AG04450 (cell line): Measurements from ENCODE around the gene SLC25A15. TPM values are rescaled to one million over a fixed set of nuclear protein-coding genes. Genes with fewer than 3 reads are reported as not detected.

ENCODE experiments used
- CTCF ChIA-PET: fragments of 300-600, 350-600 bp; formaldehyde crosslinking; extraction: SDS; loops from one replicate; lab custom pipeline; 2022; ENCODE audit warnings: antibody characterized with exemption, inconsistent platforms; lab: Charles Lee
- POLR2A ChIA-PET: fragments of 350-600 bp; formaldehyde crosslinking; extraction: SDS; loops from one replicate; lab custom pipeline; 2021; ENCODE audit warnings: antibody characterized with exemption, inconsistent platforms; lab: Yijun Ruan, JAX
- DNase-seq: peaks from one replicate; pipeline ENCODE4 v3.0.0-alpha.2; 2011; ENCODE audit warnings: low read depth, low spot score
- H3K27ac ChIP-seq: one replicate; pipeline ENCODE4 v1.5.1; 2012; ENCODE audit warnings: low read depth, low read length, control low read depth
- H3K27me3 ChIP-seq: one replicate; pipeline ENCODE4 v1.6.0; 2012; ENCODE audit warnings: low read length; ENCODE audit not compliant: control insufficient read depth, insufficient read depth
- H3K4me3 ChIP-seq: 2 replicates; pipeline ENCODE4 v1.5.1; 2011; ENCODE audit warnings: mild to moderate bottlenecking, low read depth, low read length, control low read depth
- H3K9me3 ChIP-seq: 2 replicates; pipeline ENCODE4 v1.5.1; 2012; ENCODE audit warnings: low read length; ENCODE audit not compliant: control insufficient read depth, insufficient read depth
- polyA plus RNA-seq: library from polyadenylated mRNA; depleted of rRNA; stranded (reverse); fragments of >200 nt; gene quantifications from 2 replicates; pipeline ENCODE4 v1.2.3, GENCODE V29; 2011
- TF ChIP-seq, protein P1 (sequence below): IDR thresholded peaks from 2 replicates; pipeline ENCODE4 v1.5.1; 2011; ENCODE audit warnings: low read depth, low read length, control low read depth, inconsistent platforms

SLC25A15 gene
- polyA plus RNA-seq, 1 experiment = 9.9 TPM

DNA sequence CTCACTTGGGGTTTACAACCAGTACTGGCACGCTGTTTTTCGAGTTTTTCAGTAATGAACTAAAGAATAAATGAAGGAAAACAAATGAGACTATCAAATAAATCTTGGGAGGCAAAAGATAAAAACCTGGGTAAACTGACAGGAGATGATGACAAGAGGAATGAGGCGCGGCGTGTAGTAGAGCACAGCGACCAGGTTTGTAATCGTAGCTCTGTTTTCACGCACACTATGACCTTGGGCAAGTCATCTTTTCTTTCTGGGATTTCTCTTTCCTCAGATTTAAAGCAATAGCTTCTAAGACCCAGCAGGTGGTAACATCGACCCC lies 18.8 kb upstream of the SLC25A15 start:
- CTCF ChIA-PET = interaction anchor here (0.9 kb wide), 1 partner anchor 151 kb away, joined by 3 read pairs; no protein-coding TSS in a partner anchor
- TF ChIP-seq, protein P1, sequence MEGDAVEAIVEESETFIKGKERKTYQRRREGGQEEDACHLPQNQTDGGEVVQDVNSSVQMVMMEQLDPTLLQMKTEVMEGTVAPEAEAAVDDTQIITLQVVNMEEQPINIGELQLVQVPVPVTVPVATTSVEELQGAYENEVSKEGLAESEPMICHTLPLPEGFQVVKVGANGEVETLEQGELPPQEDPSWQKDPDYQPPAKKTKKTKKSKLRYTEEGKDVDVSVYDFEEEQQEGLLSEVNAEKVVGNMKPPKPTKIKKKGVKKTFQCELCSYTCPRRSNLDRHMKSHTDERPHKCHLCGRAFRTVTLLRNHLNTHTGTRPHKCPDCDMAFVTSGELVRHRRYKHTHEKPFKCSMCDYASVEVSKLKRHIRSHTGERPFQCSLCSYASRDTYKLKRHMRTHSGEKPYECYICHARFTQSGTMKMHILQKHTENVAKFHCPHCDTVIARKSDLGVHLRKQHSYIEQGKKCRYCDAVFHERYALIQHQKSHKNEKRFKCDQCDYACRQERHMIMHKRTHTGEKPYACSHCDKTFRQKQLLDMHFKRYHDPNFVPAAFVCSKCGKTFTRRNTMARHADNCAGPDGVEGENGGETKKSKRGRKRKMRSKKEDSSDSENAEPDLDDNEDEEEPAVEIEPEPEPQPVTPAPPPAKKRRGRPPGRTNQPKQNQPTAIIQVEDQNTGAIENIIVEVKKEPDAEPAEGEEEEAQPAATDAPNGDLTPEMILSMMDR = no peak
- Histone ChIP-seq H3K4me3 (peak overlapping the region; percentile 98), H3K27ac (peak overlapping the region; percentile 83), H3K9me3 (no peaks in the 10 kb centered on the region), H3K27me3 (no peaks in the 10 kb centered on the region)
- POLR2A ChIA-PET = interaction anchor here (0.6 kb wide), 1 partner anchor 14 kb away, joined by 3 read pairs; no protein-coding TSS in a partner anchor
- DNase-seq = no peak

DNA sequence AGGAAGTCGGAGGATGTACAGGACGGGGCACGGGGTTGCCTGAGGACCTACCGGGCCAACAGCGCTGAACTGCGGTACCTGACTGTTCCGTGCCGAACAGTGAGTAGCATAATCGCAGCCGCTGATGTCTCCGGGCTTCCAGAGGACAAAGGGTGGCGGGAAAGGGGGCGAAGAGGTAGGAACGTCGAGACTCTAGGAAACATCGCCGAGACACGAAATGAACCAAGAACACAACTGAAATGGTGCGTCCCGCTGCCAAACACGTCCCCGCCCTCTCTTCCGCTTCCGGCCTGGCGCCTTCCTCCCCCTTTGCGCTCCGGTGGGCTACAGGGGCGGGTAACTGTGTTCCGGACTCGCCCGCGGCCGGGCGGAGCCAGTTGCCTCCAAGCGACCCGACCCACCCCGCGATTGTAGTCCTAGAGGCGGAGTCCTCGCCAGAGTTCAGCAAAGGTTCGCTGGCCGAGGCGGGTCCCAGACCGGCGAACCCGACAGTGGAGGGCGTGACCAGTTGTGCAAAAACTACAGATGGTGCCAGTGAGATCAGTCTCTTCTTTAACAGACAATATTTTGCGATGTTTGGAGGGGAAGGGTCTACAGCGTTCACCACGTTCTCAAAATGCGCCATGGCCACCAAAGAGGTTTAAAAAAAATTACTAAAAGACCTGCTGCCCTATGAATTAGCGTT lies 18.3 kb upstream of the SLC25A15 start, which contains the start of gene MRPS31:
Gene MRPS31, minus strand, starts transcription at position 257 of the 685 bp plus-strand sequence. Its CDS starts 54 bp downstream, at position 203.
- ChIA-PET CTCF (interaction anchor here (0.9 kb wide), 1 partner anchor 150 kb away, joined by 3 read pairs; no protein-coding TSS in a partner anchor), POLR2A (interaction anchor here (0.6 kb wide), 1 partner anchor 14 kb away, joined by 3 read pairs; no protein-coding TSS in a partner anchor)

DNA sequence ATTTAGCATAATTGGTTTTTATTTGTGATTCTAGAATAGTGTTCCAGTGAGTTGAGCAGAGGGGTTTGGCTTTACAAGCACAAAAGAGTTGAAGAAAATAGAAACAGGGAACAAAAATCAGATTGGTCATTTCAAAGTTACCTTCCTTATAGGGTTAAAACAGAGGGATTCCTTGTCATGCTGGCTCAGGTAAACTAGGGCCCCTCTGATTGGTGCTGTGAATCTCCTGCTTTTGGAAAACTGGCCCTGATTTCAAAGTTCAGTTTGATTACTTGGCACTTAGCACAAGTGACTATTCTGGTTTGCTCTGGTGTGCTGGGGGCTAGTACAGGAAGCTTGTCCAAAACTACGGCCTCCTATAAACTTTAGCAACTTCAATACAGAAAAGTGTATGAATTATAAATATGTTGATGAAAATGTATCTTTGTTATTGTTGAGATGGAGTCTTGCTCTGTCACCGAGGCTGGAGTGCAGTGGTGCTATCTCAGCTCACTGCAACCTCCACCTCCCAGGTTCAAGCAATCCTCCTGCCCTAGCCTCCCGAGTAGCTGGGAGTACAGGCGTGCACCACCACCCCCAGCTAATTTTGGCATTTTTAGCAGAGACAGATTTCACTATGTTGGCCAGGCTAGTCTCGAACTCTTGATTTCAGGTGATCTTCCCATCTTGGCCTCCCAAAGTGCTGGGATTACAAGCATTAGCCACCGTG lies 16.5 kb upstream of the SLC25A15 start:
- H3K27ac ChIP-seq = no peak overlapping the region
- ChIA-PET POLR2A (no interaction called here), CTCF (no interaction called here)
- H3K4me3 ChIP-seq = no peak overlapping the region
- H3K27me3 ChIP-seq = no peaks in the 10 kb centered on the region
- no peaks in the 10 kb centered on the region for H3K9me3 ChIP-seq
- no peak for DNase-seq
- TF ChIP-seq, protein P1 = no peak

More for the DNA sequence above, 18.3 kb upstream of the SLC25A15 start, which contains the start of gene MRPS31:
- no peaks in the 10 kb centered on the region for H3K9me3 ChIP-seq
- H3K27ac ChIP-seq = peak within 1 kb of the TSS; percentile 83
- H3K27me3 ChIP-seq = no peaks in the 10 kb centered on the region
- peak; percentile 86 for DNase-seq
- TF ChIP-seq, protein P1 = no peak
- peak within 1 kb of the TSS; percentile 98 for H3K4me3 ChIP-seq

DNA sequence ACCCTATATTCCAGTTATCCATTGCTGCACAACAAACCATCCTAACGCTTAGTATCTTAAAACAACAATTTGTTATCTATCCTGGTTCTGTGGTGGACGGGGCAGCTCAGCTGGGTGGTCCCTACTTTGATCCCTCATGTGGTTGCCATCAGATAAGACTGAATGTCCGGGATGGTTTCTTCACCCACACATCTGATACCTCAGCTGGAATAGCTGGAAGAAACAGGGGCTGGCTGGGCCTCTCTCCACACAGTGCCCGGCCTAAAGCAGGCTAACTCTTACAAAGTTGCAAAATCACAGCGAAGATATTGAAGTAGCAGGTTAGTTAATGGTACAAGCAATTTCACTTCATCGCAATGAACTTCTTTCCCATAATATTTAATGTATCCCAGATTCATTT lies 14.7 kb upstream of the SLC25A15 start:
- H3K9me3 ChIP-seq = no peaks in the 10 kb centered on the region
- no peak overlapping the region for H3K4me3 ChIP-seq
- H3K27me3 ChIP-seq = no peaks in the 10 kb centered on the region
- DNase-seq = no peak
- TF ChIP-seq, protein P1 = no peak
- ChIA-PET CTCF (interaction anchor here (1.0 kb wide), 1 partner anchor 706 kb away, joined by 3 read pairs; no protein-coding TSS in a partner anchor), POLR2A (no interaction called here)
- no peak overlapping the region for H3K27ac ChIP-seq
